Lung microvascular endothelial cell (primary cell): ENCODE measurements around the gene RAB44. TPM values are rescaled to one million over a fixed set of nuclear protein-coding genes. Genes with fewer than 3 reads are reported as not detected.
"Not testable (repeated sequence)": the region's sequence is repeated elsewhere in the genome, so short reads cannot be mapped to it uniquely, and the experiment has no call there.

Experiments used
- DNase-seq, 2 donors: peaks; one replicate each; pipeline versions ENCODE4 v3.0.0 to v3.0.0-alpha.2; 2010; ENCODE audit warnings: low read depth in 2 of 2
- total RNA-seq: library from RNA; depleted of rRNA; stranded (reverse); fragments of >200 nt; gene quantifications from 2 replicates; pipeline ENCODE4 v1.2.1, GENCODE V29; 2014

The RAB44 gene
- total RNA-seq, 1 donor from 2014 or later, result not detected

DNA sequence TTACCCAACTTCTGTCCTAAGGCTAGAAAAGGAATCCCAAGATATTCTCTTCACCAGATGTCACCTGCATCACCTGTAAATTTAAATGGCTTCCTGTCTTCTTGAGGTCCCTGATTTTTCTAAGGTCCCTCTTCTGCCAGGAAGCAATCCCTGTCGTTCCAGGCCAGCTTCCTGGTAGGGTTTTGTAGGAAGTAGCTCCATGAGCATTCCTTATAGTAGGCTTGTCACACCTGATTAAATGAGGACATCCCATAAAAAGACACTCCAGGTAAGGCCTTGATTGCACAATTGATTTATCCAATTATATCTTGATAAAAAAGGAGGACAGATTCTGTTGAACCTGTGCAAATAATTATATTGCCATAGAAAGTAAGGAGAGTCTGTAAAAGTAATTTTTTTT lies 8.7 kb downstream of the RAB44 start:
- no peak for DNase-seq

- DNase-seq, result no peak
Measured at GRCh38 chr6:36712816-36713215, 15.2 kb downstream of the RAB44 start.

GRCh38 chr6:36713846-36714245 lies 16.2 kb downstream of the RAB44 start:
- no peak for DNase-seq

DNA sequence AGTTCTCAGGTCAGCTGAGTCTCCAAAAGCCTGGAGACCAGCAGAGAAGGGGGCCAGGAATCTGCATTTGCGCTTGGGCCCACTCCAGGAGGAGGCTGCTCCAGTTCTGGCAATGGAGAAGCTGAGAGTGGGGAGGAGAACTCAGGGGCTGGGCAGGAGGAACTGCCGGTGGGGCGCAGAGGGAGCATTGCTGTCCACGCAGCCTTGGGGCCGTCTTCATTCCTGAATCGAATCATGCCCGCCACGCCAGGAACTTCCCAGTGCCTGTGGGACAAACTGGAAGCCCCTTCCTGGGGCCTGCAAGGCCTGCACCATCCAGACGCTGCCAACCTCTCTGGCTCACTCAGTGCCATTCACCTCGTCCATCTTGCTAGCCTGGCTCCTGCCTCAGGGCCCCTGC lies 16.9 kb downstream of the RAB44 start:
- no peak for DNase-seq

- DNase-seq, result no peak
Measured at GRCh38 chr6:36715469-36715868, 17.8 kb downstream of the RAB44 start.

- no peak for DNase-seq
Measured at GRCh38 chr6:36716476-36717093, 19.0 kb downstream of the RAB44 start.

DNA sequence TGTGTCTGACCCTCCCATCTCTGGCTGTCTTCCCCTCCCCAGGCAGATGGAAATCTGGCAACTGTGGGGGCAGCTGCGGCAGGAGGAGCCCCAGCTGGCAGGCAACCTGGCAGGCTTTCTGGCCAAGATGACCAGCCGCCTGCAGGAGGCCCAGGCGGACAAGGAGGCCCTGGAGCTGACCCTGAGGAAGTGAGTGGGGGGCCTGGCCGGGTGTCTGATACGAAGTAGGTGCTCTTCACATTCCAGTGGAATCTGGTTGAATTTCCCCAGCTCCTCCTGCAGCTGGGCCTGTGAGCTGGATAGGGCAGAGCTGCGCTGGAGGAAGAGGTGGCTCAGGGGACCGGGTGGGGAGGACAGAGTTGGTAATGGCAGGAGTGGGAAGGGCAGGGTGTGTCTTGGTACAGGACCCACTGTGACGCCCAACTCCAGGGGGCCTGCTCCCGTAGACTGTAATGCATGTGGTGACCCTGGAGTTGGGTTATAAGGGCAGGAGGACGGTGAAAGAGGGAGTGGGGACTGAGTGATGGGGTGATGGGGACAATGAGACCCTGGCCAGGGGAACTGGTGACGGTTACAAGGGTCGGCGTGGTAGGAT lies 19.7 kb downstream of the RAB44 start:
- DNase-seq, result no peak

DNA sequence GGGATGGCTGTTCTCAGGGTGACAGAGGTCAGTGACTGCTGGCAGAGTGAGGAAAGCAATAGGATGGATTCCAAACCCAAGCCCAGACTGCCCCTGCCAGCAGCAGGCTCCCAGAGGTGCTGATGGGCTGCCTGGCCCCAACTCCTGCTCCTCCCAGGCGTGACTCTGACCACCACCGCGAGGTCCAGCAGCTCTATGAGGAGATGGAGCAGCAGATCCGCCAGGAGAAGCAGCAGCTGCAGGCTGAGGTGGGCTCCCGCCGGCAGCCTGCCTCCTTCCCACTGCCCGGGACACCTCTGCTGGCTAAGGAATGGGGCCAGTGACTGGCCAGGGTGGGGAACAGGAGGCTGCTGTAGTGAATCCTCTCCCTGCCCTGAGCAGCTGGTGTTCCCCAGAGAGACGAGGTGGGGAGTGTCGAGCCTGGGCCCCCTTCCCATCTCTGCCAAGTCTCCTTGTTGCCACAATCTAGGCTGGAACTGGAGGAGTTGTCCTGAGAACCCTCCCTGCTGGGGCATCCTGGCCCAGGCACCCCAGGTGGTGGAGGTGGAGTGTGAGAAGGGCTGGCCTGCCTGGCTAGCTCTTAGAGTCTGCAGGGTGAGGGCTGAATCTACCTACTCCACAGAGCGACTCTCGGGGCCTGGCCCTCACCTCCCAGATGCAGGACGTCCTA lies 20.4 kb downstream of the RAB44 start:
- DNase-seq, result no peak

- DNase-seq, result no peak
Measured at GRCh38 chr6:36718560-36718959, 20.9 kb downstream of the RAB44 start.

GRCh38 chr6:36719126-36719525 lies 21.5 kb downstream of the RAB44 start:
- no peak for DNase-seq

- DNase-seq, result no peak
Measured at GRCh38 chr6:36720251-36721141, 22.9 kb downstream of the RAB44 start.

GRCh38 chr6:36721369-36722140 lies 23.9 kb downstream of the RAB44 start:
- DNase-seq, result no peak

GRCh38 chr6:36722365-36722764 lies 24.7 kb downstream of the RAB44 start:
- no peak for DNase-seq

- DNase-seq, result no peak
Measured at GRCh38 chr6:36722879-36723278, 25.3 kb downstream of the RAB44 start.

GRCh38 chr6:36723992-36724391 lies 26.4 kb downstream of the RAB44 start:
- not testable (repeated sequence) for DNase-seq

GRCh38 chr6:36724514-36725390 lies 27.1 kb downstream of the RAB44 start:
- DNase-seq, result peak; percentile 70 to 82

DNA sequence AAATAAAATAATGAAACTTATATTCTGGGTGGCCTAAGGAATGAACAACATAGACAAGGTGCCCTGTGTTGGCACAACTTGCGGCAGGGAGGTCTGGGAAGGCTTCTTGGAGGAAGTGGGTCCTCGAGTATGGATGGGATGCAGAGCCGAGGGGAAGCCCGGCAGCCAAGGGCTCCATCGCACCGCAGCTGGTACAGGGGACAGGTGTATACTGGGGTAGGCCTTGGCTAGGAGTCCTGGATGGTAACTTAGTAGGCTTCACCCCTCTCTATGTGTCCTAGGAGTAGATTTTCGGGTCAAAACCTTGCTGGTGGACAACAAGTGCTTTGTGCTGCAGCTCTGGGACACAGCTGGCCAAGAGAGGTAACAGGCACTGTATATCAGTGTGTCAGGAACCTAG lies 28.0 kb downstream of the RAB44 start:
- no peak for DNase-seq

- DNase-seq, result no peak
Measured at GRCh38 chr6:36727505-36728021, 29.9 kb downstream of the RAB44 start.

GRCh38 chr6:36728289-36729160 lies 30.9 kb downstream of the RAB44 start:
- DNase-seq, result no peak
